ENCODE results near the gene LONP1.
A peak's percentile ranks its signal among the peaks of the same experiment; 100 is the strongest.

The LONP1 gene

GRCh38 chr19:5719274-5719960 is 529 bp downstream of the LONP1 start:
- H3K4me3 ChIP-seq (ENCODE audit: low read length) = peak overlapping the region; percentile 73
- H3K9me3 ChIP-seq (ENCODE audit: control insufficient read depth, insufficient read depth, low read length) = no peaks in the 10 kb centered on the region
- no peak for TF ChIP-seq EZH2phosphoT487 (IDR thresholded peaks at IDR 0.05; ENCODE audit: borderline replicate concordance, low read length)
- no peak for TF ChIP-seq CTCF (IDR thresholded peaks at IDR 0.05; ENCODE audit: low read depth, low read length, poor library complexity, severe bottlenecking)
- no peaks in the 10 kb centered on the region for H3K9me2 ChIP-seq (replicated peaks; ENCODE audit: control insufficient read depth, low read length)
- peaks cover 9% of the 10 kb centered on the region; the same call in 1 of the 2 replicates for H4K20me1 ChIP-seq (ENCODE audit: control insufficient read depth, insufficient read depth, low read depth, low read length)
- H3K79me2 ChIP-seq (ENCODE audit: control insufficient read depth, low read length) = peaks cover 54% of the 10 kb centered on the region
- peak overlapping the region; percentile 84 for H3K27ac ChIP-seq (ENCODE audit: low read depth, low read length)
- H3K36me3 ChIP-seq (ENCODE audit: control insufficient read depth, low read length) = peaks cover 45% of the 10 kb centered on the region
- H3K27me3 ChIP-seq (ENCODE audit: control insufficient read depth, low read length) = no peaks in the 10 kb centered on the region
- peak overlapping the region; percentile 69 for H3K4me2 ChIP-seq (ENCODE audit: low read length)
- H3K4me1 ChIP-seq (ENCODE audit: control insufficient read depth, low read length) = peaks cover 24% of the 10 kb centered on the region
- no peaks in the 10 kb centered on the region for H3F3A ChIP-seq (ENCODE audit: control insufficient read depth, insufficient read depth)

DNA sequence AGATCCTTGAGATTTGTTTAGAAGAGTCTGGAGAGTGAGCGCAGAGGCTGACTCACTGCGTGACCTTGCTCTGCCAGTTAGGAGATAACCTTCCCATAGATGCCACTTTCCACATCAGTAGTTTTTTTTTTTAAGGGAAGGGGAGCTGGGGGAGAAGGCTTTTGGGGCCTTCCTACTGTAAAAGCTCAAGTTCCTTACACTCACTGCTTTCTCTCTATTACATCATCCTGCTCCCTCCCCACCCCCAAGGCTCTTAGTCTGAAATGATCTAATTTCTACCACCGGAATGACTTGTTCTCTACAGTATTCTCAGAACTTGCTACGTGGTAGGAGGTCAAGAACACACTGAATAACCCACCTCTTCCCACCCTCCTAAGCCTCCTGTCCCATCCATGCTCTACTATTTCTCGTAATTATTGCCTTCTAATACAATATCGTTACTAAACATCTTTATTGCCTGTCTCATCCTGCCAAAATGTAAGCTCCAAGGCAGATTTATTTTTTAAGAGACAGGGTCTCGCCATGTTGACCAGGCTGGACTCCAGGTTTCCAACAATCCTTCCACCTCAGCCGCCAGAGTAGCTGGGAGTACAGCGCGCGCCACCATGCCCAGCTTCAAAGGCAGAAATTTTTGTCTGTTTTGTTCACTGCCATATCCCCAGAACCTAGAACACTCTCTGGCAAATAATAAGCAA is 1.2 kb downstream of the LONP1 start:
- Histone ChIP-seq H3K27me3 (ENCODE audit: control insufficient read depth, low read length) (no peaks in the 10 kb centered on the region), H3K36me3 (ENCODE audit: control insufficient read depth, low read length) (peaks cover 50% of the 10 kb centered on the region), H3K79me2 (ENCODE audit: control insufficient read depth, low read length) (peaks cover 60% of the 10 kb centered on the region), H3K4me1 (ENCODE audit: control insufficient read depth, low read length) (peaks cover 24% of the 10 kb centered on the region), H3K4me2 (ENCODE audit: low read length) (peak overlapping the region; percentile 69), H3F3A (ENCODE audit: control insufficient read depth, insufficient read depth) (no peaks in the 10 kb centered on the region), H3K4me3 (ENCODE audit: low read length) (peak overlapping the region; percentile 73), H3K9me3 (ENCODE audit: control insufficient read depth, insufficient read depth, low read length) (no peaks in the 10 kb centered on the region), H3K27ac (ENCODE audit: low read depth, low read length) (peak overlapping the region; percentile 84), H4K20me1 (ENCODE audit: control insufficient read depth, insufficient read depth, low read depth, low read length) (peaks cover 9% of the 10 kb centered on the region; the same call in 1 of the 2 replicates), H3K9me2 (replicated peaks; ENCODE audit: control insufficient read depth, low read length) (no peaks in the 10 kb centered on the region)
- TF ChIP-seq EZH2phosphoT487 (IDR thresholded peaks at IDR 0.05; ENCODE audit: borderline replicate concordance, low read length) (no peak), CTCF (IDR thresholded peaks at IDR 0.05; ENCODE audit: low read depth, low read length, poor library complexity, severe bottlenecking) (no peak)

GRCh38 chr19:5718037-5718578 is 1.8 kb downstream of the LONP1 start:
- peaks cover 24% of the 10 kb centered on the region for H3K4me1 ChIP-seq (ENCODE audit: control insufficient read depth, low read length)
- H3K4me3 ChIP-seq (ENCODE audit: low read length) = peak overlapping the region; percentile 73
- H3F3A ChIP-seq (ENCODE audit: control insufficient read depth, insufficient read depth) = no peaks in the 10 kb centered on the region
- H4K20me1 ChIP-seq (ENCODE audit: control insufficient read depth, insufficient read depth, low read depth, low read length) = peaks cover 9% of the 10 kb centered on the region; the same call in 1 of the 2 replicates
- TF ChIP-seq EZH2phosphoT487 (IDR thresholded peaks at IDR 0.05; ENCODE audit: borderline replicate concordance, low read length) = no peak
- no peak for TF ChIP-seq CTCF (IDR thresholded peaks at IDR 0.05; ENCODE audit: low read depth, low read length, poor library complexity, severe bottlenecking)
- peak overlapping the region; percentile 84; the same call in 1 of the 2 replicates for H3K27ac ChIP-seq (ENCODE audit: low read depth, low read length)
- H3K4me2 ChIP-seq (ENCODE audit: low read length) = peak overlapping the region; percentile 69
- H3K9me3 ChIP-seq (ENCODE audit: control insufficient read depth, insufficient read depth, low read length) = no peaks in the 10 kb centered on the region
- no peaks in the 10 kb centered on the region for H3K27me3 ChIP-seq (ENCODE audit: control insufficient read depth, low read length)
- H3K36me3 ChIP-seq (ENCODE audit: control insufficient read depth, low read length) = peaks cover 56% of the 10 kb centered on the region
- H3K9me2 ChIP-seq (replicated peaks; ENCODE audit: control insufficient read depth, low read length) = no peaks in the 10 kb centered on the region
- H3K79me2 ChIP-seq (ENCODE audit: control insufficient read depth, low read length) = peaks cover 66% of the 10 kb centered on the region

All from DOHH2 (cell line).